DLD1 (cell line): ENCODE measurements around the gene GABRR2.
"Not testable (repeated sequence)": the region's sequence is repeated elsewhere in the genome, so short reads cannot be mapped to it uniquely, and the experiment has no call there.

ENCODE experiments used
- in situ Hi-C: cut with HindIII; loops from 2 replicates; pipeline ENCODE4 v1.10.0; 2017; ENCODE audit warnings: low sequenced_read_pairs

The GABRR2 gene

DNA sequence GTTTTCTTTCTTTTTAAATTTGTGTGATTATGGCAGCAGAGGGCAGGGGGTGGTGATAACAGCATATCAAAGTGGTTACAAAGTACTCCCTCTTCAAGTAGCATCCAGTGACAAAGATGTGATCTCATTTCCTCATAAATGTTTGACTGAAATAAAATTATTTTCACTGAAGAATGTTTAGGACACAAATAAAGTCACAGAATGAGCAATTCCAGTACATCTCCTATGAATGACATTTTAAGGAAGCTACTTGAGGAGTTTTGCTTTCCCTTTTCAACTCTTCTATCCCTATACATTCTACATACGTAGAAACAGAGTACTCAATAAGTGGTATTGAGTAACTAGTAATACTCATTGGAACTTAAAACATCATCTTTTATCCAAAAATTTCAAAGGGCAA, 13.9 kb upstream of the GABRR2 start:
- in situ Hi-C loops, result no loop called here

DNA sequence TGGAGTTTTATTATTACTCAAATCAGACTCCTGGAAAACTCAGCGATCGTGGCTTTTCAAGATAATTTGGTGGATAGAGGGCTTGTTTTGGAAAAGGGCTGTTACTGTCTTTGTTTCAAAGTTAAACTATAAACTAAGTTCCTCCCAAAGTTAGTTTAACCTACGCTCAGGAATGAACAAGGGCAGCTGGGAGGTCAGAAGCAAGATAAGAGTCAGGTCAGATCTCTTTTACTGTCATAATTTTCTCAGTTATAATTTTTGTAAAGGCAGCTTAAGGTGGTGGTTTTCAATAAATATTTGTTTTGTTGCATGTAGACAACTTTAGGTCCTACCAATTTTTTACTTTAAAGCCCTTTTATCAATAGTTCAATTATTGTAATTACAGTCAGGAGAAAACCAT, 9.2 kb upstream of the GABRR2 start:
- in situ Hi-C loops, result no loop called here

DNA sequence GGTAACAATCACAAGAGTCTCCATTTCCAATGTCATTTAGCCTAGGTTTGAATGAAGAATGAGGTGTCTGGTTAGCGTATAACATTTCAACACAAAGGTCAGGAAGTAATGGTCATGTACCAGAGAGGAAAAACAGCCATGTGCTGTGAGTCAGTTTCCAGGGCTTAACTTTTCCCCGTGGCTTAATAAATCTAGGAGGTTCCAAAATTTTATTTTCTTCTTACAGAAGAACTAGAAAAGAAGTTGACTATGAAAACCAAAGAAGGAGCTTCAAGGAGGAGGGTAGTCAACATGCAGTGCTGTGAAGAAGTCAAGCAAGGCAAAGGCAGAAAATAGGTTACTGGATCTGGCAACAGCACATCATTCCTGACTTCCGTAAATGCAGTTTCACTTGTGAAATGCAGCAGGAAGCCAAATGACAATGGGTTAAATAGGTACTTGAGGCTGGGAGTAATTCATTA, 8.4 kb upstream of the GABRR2 start:
- in situ Hi-C loops, result no loop called here

DNA sequence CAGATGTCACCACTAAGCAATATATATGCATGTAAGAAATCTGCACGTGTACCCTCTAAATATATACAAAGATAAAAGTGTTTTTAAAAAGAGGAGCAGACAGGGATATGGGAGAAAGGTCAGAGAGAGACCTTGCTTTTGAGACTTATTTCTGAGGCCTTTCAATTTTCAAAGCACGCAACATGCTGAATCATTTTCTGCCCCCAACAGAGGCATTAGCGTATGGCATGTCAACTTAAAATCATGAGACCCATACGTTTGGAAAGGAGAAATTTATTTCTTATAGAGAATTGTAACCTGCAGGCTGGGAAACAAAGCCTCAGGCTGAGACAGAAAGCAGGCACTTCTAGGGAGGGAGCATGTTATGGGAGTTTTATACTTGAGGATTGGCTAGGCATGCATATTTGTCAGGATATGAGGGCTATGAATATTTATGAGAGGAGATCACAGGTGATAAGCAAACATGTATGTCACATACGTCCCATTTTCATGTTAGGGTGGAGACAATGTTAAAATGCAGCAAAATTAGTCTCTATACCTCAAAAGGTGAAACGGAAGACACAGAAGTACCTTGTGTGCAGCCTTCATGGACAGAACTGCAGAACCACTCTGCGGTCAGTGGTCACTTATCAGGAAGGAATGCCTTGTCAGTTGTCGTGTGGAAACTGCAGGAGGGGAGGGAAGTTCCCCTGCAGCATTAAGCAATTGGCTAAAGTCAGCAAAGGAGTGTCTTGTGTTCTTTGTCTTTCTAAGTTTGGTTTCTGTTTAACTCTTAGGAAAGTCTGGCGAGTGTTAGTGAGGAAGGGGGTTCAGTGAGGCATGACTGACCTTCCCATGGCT, 6.3 kb upstream of the GABRR2 start:
- in situ Hi-C loops, result no loop called here

DNA sequence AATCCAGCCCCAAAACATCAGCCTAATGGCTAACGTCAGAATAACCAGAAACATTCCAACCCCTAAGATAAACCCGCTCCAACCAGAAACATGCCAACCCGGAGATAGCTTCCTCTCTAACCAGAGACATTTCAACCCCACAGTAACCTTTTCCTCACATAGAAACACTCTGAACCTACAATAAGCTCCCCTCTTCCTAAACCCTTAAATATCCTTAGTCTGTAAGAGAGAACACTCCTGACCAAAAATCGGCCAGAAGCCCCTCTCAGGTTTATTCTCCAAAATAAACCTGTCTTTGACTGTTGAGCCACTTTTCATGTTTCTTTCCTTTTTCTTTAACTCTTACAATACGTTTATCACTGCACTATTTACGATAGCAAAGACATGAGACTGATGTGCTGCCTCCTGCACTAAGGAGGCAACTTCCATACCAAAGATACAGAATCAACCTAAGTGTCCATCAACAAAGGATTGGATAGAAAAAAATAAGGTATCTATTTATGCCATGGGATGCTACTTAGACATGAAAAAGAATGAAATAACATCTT, 5.0 kb upstream of the GABRR2 start:
- in situ Hi-C loops, result no loop called here

DNA sequence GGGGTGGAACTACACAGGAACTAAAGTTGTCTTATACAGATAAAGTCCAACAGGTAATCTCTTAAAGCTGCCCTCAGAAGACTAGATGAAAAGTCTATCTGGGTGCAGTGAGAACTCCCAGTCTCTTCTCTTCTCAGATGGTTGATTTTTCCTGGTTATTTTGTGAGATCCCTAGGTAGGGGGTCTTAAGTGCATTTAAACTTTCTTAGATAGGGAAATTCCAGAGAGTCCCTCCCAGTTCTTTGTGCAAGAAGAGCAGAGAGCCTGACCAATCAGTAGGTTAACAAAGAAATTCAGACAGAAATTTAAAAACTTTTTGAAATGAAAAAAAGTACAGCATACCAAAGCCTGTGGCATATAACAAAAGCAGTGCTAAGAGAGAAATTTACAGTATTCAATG, 2.0 kb upstream of the GABRR2 start:
- in situ Hi-C loops, result no loop called here

DNA sequence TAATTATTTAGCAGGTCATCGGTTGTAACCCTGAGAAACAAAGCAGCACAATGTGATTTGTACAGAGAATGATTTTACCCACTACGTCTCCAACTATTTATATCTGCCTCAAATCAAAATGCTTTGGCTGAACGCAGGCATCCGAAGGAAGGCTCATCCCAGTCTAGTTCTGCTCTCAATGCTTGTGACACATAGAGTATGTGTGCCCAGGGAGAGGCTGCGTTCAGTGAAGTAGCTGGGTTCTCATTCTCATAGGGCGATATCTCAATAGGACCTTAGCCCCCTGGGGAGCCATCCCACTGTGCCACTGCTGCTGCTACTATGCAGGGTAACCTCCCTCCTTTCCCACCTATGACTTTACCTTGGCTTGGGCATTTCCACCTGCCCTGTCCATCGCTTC, 407 bp downstream of the GABRR2 start:
- in situ Hi-C loops, result no loop called here

DNA sequence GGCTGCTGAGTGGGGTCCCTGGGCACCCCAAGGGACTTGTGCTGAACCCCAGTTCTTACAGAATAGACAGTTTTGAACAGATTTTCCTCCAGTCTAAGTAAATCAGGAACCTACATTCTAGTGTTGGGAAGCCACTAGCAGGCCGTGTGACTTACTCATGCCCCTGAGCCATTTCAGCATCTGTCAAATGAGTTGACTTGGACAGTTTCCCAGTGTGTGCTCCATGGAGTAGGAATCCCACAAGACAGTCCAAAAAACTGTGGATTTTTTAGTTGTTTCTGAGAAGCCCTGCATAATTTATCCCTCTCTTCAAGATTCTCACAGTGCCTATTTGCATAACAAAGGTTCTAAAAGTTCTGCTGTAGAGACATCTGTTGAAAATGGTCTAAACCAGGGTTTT, 2.1 kb downstream of the GABRR2 start:
- in situ Hi-C loops, result no loop called here

DNA sequence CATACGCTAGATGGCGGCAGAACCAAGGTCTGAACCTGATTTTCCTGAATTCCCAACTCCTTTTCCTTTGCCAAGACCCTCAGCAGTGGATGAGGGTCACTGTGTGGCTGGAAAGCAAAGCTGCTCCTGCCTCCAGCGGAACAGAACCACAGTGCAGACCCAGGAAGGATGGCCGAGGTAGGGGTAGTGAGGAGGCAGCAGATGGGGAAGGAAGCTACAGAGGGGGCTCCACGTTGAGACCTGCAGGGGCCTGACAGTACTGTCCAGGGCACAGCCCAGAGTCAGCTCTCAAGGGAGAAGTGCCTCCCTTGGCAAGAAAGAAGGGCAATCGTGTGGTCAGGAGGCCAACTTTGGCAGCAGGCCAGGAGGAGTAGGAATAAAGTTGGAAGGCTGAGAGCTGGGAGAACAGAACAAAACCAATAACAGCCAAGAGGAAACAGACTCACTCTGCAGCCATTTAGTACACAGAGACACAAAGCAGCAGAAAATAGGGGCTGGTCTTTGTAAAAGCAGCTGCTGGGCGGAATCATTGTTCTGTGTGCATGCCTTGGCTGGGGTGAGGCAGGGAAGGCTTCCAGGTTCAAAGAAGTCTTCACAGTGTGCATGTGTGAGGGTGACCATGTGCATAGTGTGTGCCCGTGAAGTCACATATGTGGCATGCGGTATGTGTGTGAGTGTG, 3.1 kb downstream of the GABRR2 start:
- in situ Hi-C loops, result no loop called here

DNA sequence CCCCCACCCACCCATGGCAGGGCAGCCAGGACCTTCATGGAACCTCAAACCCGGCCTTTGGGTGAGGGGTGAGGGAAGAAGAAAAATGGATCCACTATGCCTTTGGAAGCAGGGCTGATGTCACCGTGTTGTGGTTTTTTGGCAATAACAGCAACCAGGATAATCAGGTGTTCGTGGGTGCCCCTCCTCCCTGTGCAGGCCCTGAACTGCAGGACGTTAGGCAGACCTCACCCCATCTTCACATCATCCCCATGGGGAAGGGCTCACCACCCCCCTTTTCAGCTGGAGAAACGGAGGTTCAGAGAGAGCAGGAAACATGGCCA, 3.6 kb downstream of the GABRR2 start:
- in situ Hi-C loops, result no loop called here

DNA sequence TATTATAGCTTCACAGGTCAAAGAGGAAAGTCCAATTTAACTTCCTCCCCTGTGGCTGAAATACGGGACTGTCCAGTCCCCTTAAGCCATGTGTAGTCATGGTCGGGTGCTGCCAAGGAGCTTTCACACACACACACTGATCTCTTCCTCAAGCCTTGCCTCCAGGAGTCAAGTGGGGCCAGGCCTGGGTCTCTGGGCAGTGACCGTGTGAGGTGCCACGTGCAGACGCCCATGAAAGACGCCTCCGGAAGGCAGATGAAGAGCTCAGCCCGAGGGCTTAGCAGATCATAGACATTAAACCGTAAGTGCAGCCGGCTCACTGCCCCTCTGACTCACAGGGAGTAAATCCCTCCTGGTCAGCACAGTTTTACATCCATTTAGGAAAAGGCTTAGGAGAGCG, 4.2 kb downstream of the GABRR2 start:
- in situ Hi-C loops, result no loop called here

DNA sequence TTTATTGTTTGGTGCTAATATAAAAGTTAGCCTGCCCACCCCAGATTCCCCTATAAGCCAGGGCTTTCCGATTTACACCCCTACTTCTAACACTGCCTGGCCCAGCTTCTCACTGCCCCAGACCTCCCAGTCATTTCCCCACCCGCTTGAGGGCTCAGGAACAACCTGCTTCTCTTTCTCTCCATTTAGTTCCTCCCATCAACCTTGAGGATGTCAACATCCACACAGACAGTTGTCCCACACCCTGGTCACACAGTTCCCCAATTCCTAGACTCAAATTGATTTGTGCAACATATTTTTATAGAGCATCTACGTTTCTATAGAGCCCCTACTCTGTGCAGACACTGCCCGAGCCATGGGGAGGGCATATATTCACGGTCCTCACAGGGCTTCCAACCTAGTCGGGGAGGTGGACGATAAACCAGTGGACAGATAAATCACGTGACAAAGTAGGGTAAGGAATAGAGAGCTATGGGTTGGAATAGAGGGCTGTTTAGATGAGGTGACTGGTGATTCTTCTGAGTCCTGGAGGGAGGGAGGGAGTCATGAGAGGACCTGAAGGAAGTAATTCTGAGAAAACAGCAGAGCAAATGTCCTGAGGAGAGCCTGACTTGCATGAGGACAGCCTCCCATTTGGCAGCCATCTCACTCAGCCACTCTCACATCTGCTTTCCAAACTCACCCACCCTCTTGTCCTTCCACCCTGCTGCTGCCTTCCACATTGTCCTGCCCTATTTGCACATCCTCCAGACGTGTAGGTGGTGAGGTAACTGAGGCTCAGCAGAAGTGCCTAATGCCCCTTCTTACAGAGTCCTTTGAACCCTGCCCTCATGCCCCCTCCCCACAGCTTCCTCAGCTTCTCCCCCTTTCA, 6.3 kb downstream of the GABRR2 start:
- in situ Hi-C loops, result no loop called here

DNA sequence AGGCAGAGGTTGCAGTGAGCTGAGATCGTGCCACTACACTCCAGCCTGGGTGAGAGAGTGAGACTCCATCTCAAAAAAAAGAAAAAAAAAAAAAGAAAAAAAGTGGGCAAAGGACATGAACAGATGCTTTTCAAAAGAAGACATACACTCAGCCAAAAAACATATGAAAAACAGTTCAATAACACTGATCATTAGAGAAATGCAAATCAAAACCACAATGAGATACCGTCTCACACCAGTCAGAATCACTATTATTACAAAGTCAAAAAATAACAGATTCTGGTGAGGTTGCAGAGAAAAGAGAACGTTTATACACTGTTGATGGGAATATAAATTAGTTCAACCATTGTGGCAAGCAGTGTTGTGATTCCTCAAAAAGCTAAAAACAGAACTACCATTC, 10.6 kb downstream of the GABRR2 start:
- in situ Hi-C loops, result not testable (repeated sequence)

DNA sequence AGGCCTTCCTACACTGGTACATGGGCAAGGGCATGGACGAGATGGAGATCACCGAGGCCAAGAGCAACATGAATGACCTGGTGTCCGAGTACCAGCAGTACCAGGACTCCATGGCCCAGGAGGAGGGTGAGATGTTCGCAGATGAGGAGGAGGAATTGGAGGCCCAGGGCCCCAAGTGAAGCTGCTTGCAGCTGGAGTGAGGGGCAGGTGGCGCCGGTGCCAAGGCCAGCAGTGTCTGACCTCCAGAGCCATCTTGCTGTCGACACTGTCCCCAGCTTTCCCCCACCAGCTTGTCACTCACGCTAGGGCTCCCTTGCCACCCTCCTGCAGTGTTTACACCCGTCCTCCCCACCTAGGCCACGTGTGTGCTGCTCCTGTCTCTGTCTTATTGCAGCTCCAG, 12.2 kb downstream of the GABRR2 start:
- in situ Hi-C loops, result no loop called here

DNA sequence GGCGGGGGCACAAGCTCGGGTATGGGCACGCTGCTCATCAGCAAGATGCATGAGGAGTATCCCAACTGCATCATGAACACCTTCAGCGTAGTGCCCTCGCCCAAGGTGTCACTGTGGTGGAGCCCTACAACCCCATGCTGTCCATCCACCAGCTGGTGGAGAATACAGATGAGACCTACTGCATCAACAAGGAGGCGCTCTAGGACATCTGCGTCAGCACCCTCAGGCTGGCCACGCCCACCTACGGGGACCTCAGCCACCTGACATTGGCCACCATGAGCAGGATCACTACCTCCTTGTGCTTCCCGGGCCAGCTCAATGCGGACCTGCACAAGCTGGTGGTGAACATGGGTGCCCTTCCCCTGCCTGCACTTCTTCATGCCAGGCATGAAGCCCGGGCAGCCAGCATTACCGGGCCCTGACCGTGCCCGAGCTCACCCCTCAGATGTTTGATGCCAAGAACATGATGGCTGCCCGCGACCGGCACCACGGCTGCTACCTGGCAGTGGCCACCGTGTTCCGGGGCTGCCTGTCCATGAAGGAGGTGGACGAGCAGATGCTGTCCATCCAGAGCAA, 12.8 kb downstream of the GABRR2 start:
- in situ Hi-C loops, result no loop called here

DNA sequence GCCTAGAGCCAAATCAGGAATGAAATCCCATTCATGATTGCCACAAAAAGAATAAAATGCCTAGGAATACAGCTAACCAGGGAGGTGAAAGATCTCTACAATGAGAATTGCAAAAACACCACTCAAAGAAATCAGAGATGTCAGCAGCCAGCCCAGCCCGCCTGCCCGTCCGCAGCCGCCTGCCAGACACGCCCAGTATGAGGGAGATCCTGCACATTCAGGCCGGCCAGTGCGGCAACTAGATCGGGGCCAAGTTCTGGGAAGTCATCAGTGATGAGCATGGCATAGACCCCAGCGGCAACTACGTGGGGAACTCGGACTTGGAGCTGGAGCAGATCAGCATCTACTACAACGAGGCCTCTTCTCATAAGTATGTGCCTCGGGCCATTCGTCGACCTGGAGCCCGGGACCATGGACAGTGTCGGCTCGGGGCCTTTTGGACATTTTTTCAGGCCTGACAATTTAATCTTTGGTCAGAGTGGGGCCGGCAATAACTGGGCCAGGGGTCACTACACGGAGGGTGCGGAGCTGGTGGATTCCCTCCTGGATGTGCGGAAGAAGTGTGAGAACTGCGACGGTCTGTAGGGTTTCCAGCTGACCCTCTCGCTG, 13.4 kb downstream of the GABRR2 start:
- in situ Hi-C loops, result no loop called here

DNA sequence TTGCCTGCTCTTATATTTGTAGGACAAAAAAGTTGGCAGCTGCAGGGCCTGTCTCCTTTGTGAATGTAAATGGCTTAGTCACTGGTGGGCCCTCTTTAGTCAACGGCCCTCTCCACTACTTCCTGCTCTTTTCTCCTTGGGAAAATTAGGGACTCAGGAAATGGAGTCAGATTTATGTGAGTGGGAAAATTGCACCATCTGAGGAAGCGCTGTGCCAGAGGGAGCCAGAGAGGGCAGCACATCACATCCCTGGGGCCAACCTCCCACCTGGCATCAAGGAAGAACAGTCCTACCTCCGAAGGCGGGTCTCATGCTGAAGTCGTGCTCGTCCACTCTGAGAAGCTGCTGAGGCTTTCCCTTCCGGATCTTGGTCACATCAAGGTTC, 15.6 kb downstream of the GABRR2 start:
- in situ Hi-C loops, result no loop called here

DNA sequence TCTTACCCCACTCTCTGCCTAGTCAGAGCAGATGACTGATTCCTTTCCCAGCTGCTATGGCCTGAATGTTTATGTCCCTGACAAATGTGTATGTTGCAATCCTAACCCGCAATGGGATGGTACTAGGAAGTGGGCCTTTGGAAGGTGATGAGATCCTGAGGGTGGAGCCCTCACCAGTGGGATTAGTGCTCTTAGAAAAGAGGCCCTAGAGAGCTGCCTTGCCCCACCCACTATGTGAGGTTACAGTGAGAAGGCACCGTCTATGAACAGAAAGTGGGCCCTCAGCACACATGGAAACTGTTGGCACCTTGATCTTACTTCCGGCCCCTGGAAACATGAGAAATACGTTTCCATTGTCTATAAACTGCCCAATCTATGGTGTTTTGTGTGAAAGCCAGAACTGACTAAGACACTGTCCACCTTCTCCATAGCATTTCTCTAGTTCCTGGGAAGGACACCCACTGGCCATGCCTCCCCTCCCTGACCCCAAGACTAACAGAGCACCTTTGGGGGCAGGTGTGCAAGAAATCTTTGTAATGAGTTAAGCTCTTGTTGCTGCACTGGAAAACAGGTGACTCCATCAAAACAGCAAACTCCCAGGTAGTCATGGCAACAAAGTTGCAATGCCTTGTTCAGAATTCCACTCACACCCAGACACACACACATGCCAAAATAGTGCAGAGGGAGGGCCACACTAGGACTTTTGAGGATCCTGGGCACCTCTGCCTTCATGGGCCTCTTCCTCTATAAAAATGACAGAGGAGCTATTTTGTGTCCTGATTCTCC, 16.2 kb downstream of the GABRR2 start:
- in situ Hi-C loops, result no loop called here

DNA sequence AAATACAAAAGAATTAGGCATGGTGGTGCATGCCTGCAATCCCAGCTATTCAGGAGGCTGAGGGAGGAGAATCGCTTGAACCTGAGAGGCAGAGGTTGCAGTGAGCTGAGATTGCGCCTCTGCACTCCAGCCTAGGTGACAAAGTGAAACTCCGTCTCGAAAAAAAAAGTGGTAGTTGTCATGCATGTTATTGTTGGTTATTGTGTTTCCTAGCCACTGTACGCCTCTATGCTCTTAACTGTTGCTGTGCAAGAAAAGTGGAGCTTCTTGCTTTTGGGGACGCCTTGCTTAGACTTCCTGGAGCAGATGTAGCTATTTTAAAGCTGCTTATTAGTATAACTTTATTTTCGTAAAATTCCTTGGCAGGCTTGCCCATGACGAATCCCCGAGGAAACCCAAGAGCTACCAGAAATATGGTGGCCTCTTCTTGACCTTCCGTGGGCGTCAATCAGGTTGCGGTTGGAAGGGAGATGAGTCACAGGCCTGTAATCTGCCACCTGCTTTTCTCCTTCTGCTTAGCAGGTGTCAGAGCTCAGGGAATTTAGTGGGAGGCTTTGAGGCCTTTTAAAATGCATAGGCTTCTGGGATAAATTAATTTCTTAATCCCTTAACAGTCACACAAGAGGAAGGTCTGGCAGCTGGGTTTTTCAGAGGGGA, 17.3 kb downstream of the GABRR2 start:
- in situ Hi-C loops, result no loop called here
